Measurements from ENCODE around the gene MDH1B.

MDH1B gene

DNA sequence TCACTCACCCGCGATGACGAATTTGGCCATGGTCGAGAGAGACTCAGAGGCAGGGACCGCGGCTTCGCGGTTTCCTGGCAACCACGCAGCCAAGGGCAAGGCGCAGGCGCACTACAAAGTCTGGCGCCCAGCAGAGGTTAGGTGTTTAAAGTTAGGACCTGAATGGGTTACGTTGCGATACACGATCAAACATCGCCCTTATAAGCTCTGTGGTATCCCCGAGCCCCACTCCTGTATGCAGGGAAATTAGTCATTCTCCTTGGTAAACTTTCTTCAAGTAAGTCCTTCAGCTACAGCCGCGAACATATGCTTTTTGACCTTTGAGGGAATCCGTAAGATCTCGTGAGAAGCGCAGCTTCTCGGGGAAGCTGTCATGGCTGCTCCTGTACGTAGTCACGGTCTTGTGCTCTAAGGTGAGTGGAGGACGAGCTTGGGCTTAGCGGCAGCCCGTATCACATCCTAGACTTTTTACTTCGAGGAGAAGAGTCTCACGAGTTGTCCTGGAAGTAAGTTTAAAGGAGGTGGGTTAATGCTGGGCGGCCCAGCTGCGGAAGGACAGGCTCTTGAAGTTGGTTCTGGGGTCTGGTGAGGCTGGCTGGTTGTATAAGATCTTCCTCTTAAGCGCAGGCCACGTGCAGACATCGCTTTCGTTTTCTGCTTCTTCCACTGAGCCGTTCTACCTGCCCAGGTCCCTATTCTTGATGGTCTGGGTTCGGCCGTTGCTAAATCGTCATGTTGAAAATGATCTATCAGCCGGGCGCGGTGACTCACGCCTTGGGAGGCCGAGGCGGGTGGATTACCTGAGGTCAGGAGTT lies at the start of gene MDH1B, which contains the start of gene FASTKD2:
Gene MDH1B, minus strand, starts transcription at position 87 of the 815 bp plus-strand sequence. Its CDS starts 57 bp downstream, at position 30.
Gene FASTKD2, plus strand, starts transcription at position 365 of the 815 bp plus-strand sequence. CDS start 1,088 bp downstream, outside the sequence.
- TF ChIP-seq, protein P1, sequence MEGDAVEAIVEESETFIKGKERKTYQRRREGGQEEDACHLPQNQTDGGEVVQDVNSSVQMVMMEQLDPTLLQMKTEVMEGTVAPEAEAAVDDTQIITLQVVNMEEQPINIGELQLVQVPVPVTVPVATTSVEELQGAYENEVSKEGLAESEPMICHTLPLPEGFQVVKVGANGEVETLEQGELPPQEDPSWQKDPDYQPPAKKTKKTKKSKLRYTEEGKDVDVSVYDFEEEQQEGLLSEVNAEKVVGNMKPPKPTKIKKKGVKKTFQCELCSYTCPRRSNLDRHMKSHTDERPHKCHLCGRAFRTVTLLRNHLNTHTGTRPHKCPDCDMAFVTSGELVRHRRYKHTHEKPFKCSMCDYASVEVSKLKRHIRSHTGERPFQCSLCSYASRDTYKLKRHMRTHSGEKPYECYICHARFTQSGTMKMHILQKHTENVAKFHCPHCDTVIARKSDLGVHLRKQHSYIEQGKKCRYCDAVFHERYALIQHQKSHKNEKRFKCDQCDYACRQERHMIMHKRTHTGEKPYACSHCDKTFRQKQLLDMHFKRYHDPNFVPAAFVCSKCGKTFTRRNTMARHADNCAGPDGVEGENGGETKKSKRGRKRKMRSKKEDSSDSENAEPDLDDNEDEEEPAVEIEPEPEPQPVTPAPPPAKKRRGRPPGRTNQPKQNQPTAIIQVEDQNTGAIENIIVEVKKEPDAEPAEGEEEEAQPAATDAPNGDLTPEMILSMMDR (IDR thresholded peaks at IDR 0.05): no peak

DNA sequence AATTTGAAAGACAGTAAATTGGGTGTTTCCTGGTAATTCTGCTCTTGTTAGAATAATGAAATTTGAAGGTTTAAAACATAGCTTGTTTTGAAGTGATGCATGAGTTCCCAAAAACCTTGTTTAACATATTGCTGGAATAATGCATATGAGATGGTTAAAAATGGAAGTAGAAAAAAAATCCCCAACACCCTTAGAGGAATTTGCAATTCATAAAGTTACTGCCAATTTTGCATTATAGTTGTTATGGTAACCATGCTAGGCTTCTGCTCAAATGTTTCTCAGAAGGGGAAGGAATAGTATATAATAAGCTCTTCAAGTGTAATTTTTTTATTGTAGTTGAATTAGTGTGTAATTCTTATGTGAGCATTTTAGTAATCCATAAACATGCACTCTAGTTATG lies 49.4 kb upstream of the MDH1B start:
- TF ChIP-seq, protein P1 (IDR thresholded peaks at IDR 0.05): no peak

DNA sequence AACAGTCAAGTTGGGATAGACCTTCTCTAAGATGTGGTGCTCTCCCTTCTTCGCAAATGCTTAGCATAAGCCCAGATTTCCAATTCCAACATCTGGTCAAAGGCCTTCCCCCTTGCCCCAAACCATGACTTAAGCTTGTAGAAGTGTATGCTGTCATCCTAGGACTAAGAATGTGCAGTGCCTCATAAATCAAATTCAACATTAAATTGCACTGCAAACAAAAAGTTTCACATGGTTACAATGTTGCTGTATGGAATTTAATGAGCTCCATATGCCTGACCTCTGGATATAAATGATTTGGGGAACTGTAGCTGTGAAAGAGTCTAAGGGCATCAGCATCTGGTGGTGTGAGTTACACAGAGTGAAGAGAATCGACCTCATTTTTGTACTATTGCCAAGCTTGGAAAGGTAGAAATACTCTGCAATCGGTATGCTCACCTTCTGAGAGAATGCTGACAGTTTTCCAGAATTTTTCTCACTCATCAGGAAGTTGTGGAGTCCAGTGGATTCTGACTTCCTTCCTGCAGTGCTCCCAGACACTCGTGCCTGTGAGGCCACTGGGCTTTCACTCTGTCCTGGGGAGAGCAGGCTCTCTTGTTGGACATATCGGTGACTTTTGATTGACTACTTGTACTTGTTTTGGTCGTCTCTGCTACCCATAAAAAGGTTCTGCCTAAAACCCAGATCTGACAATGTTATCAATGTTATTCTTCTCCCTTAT lies 40.9 kb upstream of the MDH1B start:
- TF ChIP-seq, protein P1 (IDR thresholded peaks at IDR 0.05): no peak

DNA sequence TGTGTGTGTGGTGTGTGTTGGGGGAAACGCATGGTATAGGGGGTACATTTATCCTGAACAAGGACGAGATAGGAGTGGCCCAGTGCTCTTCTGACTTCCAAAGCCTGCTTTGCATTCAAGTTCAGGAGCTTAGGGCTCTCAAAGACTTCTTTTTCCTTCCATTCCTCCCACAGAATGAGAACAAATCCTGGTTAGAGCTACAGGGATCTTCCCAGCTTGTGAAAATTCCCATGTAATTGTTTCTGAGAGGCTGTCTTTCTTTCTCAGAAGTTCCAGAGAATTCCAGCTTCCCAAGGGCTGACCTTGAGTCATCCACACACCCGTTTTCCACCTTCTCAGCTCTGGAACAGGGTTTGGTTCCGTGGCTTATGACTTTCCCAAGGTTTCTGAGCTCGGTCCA lies 39.2 kb upstream of the MDH1B start:
- TF ChIP-seq, protein P1 (IDR thresholded peaks at IDR 0.05): no peak

DNA sequence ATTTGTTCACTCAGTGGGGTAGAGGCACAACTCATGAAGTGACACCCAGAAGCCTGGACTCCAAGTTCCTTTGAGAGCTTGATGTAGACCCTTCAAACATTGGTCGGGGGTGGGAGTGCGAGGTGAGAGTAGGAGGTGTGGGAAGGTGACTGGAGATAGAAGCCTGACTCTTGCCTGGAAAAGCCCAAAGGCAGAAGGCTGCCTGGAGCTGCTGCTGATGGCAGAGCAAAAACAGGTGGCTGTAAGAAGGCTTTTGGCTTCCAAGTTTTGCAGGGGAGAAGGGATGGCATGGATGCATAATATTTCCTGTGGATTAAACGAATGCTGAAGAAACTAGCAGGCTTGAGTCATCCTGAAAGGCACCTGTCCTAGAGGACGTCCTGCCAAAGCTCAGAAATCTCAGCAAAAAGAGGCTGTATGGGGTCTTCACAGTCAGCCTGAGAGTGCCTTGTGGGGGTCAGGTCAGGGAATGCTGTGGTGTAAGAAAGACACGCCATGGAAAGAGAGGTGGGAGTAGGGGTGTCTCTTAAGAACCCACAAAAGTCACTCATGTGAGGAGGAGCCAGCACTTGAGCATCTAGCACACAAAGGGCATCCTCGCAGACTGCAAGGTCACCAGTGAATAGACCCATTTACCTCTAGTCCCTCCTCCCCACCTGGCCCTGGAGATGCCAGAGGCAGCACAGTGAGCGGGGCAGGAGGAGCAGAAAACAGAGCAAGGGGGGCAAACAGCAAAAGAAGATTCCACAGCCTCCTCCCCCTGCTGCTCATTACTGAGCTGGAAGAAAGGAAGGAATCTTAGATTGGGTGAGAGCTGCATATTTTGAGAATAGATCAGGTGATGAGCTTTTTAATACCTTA lies 37.8 kb upstream of the MDH1B start:
- TF ChIP-seq, protein P1 (IDR thresholded peaks at IDR 0.05): no peak

DNA sequence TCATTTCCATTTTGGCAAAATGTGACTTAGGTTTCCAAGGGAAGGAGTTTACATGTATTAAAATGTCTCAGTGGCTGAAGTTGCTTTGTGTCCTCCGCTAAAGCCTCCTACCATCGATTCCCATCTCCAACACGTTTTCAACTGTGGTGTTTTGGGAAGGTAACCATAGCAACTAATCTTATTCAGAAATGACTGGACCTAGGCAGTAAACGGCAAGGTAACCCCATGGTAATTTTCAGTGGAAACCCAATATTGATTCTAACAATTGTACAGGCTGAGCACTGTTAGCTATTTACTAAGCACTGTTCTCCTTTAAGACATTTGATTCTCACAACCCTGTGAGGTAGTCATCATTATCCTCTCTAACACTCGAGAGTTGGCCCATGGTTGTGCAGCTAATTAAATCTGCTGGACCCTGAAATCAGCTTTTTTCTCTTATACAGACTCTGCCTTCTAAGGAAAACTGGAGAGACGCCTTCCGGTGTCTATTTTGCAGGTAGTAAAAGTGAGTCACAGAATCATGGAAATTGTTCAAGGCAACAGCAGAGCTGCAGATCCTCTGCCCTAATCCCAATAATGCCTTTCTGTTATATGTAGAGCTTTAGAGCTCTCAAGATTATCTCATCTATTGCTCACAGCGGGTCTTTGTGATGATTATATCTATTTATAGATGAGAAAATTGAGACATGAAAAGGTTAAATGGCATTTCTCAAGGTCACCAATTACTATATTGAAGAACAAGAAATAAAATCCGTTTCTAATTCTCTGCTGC lies 36.5 kb upstream of the MDH1B start:
- TF ChIP-seq, protein P1 (IDR thresholded peaks at IDR 0.05): no peak
